GM23248 (cell line): ENCODE results near the gene EIF3CL.
"Not testable (repeated sequence)": the region's sequence is repeated elsewhere in the genome, so short reads cannot be mapped to it uniquely, and the experiment has no call there.

Experiments used
- EZH2 ChIP-seq: fragments of 200-600 bp; sonication (generic); IDR thresholded peaks from 2 replicates; pipeline ENCODE4 v1.6.1; 2018; ENCODE audit warnings: antibody characterized with exemption, mild to moderate bottlenecking; ENCODE audit not compliant: insufficient read depth, poor library complexity, severe bottlenecking
- EZH2phosphoT487 ChIP-seq: fragments of 200-600 bp; sonication (generic); IDR thresholded peaks from 2 replicates; pipeline ENCODE4 v1.6.1; 2018; ENCODE audit warnings: antibody characterized with exemption, moderate library complexity, mild to moderate bottlenecking, low read depth; ENCODE audit not compliant: insufficient read depth

DNA sequence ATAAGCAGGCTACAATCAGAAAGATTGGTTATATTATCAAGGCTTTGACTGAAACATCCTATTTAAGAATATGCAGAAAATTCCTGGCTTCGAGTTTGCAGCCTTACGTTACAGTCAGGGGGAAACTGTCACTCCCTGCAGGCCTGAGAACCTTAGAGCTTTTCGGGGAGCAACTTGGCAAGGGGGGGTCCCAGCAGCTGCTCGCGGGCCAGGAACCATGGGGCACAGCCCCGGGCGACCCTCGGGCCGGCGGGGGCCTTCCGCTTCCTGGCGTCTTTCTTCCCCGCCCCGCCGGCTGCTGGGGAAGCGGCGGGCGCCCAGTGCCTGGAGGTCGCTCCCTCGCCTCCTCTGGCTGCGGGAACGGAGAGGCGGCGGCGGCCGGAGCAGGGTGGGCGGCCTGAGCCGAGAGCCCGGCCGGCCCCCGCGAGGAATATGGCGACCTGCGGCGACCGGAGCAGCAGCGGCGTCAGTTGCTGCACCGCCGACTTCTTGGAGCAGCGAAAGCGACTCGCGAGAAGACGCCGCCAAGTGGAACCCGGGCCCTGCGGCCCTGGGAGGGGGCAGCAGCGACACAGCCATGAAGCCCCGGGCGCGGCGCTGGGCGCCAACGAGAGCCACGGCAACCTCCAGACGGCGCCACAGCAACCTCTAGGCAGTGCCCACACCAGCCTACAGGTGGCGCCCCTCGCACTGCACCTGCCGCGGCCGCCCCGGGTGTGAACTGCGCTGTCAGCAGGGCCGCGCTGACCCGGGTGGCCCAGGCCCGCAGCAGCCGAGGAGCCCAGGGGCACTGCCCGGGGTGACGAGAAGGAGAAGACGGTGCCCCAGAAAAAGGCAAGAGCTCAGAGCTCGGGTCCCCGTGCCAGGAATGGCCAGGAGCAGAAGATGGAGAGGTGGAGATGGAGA, 39.1 kb downstream of the EIF3CL start:
- not testable (repeated sequence) for TF ChIP-seq EZH2phosphoT487, EZH2
